Heart right ventricle (tissue), 16 donors: Measurements from ENCODE around the gene C11orf86. TPM values are rescaled to one million over a fixed set of nuclear protein-coding genes. Genes with fewer than 3 reads are reported as not detected.

Experiments used
- ATAC-seq, 8 donors: fragments of 200-7000 bp; cut with Tn5 transposase; one replicate each; pipeline ENCODE4 v1.9.1; 2020; ENCODE audit warnings: mild to moderate bottlenecking in 8 of 8, moderate library complexity in 8 of 8, moderate number of reproducible peaks in 1 of 8
- DNase-seq, 2 donors: peaks; one replicate each; pipeline ENCODE4 v3.0.0-alpha.2; 2020
- H3K27ac ChIP-seq, 10 donors: fragments of 200-600 bp; sonication (generic) in 2 of 10; one replicate each; pipeline versions ENCODE4 v1.5.0 to v1.8.0; 2020 to 2022; ENCODE audit warnings: mild to moderate bottlenecking in 3 of 10
- H3K27me3 ChIP-seq, 7 donors: fragments of 200-600 bp; one replicate each; pipeline ENCODE4 v1.8.0; 2021 to 2022; ENCODE audit warnings: mild to moderate bottlenecking in 2 of 7
- H3K36me3 ChIP-seq, 9 donors: fragments of 200-600 bp; sonication (generic) in 1 of 9; one replicate each; pipeline versions ENCODE4 v1.5.0 to v1.8.0; 2020 to 2022; ENCODE audit warnings: mild to moderate bottlenecking in 2 of 9
- H3K4me1 ChIP-seq, 9 donors: fragments of 200-600 bp; sonication (generic) in 1 of 9; one replicate each; pipeline versions ENCODE4 v1.5.0 to v1.8.0; 2020 to 2022; ENCODE audit warnings: mild to moderate bottlenecking in 4 of 9
- H3K4me3 ChIP-seq, 10 donors: fragments of 200-600 bp; sonication (generic) in 2 of 10; one replicate each; pipeline versions ENCODE4 v1.5.0 to v1.8.0; 2020 to 2022; ENCODE audit warnings: mild to moderate bottlenecking in 7 of 10, moderate library complexity in 2 of 10
- H3K9me3 ChIP-seq, 11 donors: fragments of 200-600 bp in 10 of 11; sonication (generic) in 2 of 11; one replicate each; pipeline versions ENCODE4 v1.5.0 to v1.8.0; 2013 to 2022; ENCODE audit warnings: mild to moderate bottlenecking in 2 of 11, control low read depth in 1 of 11, moderate library complexity in 1 of 11
- WGBS, 2 donors: extraction: QIAGEN DNeasy Blood & Tissue Kit; methylation state at CpG; one replicate each; pipeline ENCODE4 v1.1.7; 2013; ENCODE audit warnings: inconsistent platforms in 1 of 2; 5-methylcytosine and 5-hydroxymethylcytosine counted together
- intact Hi-C, 10 donors: fragments of 100-400 bp; cut with DNase I; formaldehyde crosslinking; loops; one replicate each; pipeline versions ENCODE4 v1.11.1 to v1.14.2; 2022
- polyA plus RNA-seq, 2 donors: library from polyadenylated mRNA; stranded (reverse); fragments of 200-250 nt; gene quantifications; one replicate each; pipeline ENCODE4 v1.2.3, GENCODE V29; 2013
- total RNA-seq, 10 donors: library from RNA; stranded (reverse); fragmentation: NEBNext Ultra II Directional in 3 of 10; extraction: Animal tissue kit (Norgen Biotek cat#: 25700) in 3 of 10; gene quantifications; one replicate each; pipeline versions ENCODE4 v1.2.1 to v1.2.4, GENCODE V29; 2021 to 2023
- TF ChIP-seq, protein P1 (sequence below), 9 donors: fragments of 200-600 bp; sonication (generic) in 2 of 9; IDR thresholded peaks; one replicate each; pipeline versions ENCODE4 v1.5.0 to v1.8.0; 2021 to 2022; ENCODE audit warnings: antibody characterized with exemption in 9 of 9, mild to moderate bottlenecking in 5 of 9, moderate library complexity in 1 of 9
- donor health status: Arrhythmogenic right ventricular cardiomyopathy.
- donor health status: ischemic (EF 13 %, LVEDD 7.1; RV severe dilation, severe dysfunction).
- donor health status: healthy with polysubstance abuse.
- donor health status: DM: no; HTN: yes; CAD: no.
- donor health status: DM: no; HTN: no; CAD: no.
- donor health status: ischemic (EF 25% LVEDD 6.9; RV normal size, moderate dysfunction).
- donor health status: ischemic (EF 25% LVEDD 5.7; RV mildly dilated, moderate dysfunction).
- donor health status: healthy.
- donor health status: DM: yes; HTN: yes; CAD: no.
- donor health status: Ischemic cardiomyopathy.
- donor health status: ischemic (EF 35%, LVEDD 5.7; RV mildly dilated, moderate dysfunction).
- donor health status: nonischemic (EF 11% LVEDD 7.7; RV severe dilation, severe dysfunction).
- donor health status: DM: yes; HTN: yes; CAD: no.
- donor health status: PGD.
- donor health status: ischemic (EF 29% LVEDD 5.4; RV normal size, mild dysfunction).
- donor health status: nonischemic (EF 23%, LVEDD 6.1; RV moderate dilation, normal function).

C11orf86 gene
- total and polyA plus RNA-seq, 12 donors = not detected

DNA sequence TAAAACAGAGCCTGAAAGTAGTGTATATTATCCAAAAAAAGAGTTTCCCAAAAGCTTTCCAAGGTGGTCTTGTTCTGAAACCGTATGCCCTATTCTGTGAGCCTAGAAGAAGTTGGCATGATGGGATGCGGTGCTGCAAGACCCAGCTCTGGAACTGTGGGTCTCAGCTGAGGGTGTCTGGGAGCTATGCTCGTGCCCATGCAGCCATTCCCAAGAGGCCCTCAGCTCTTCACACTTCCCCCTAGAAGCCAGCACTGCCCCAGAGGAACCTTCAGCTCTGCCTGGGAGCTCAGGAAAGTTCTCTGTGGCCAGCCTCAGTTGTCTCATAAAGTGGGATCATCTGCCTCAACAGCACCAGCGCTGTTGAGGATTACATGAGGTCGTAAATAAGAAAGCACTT lies 41.4 kb downstream of the C11orf86 start:
- intact Hi-C loops = no loop called here
- TF ChIP-seq, protein P1, sequence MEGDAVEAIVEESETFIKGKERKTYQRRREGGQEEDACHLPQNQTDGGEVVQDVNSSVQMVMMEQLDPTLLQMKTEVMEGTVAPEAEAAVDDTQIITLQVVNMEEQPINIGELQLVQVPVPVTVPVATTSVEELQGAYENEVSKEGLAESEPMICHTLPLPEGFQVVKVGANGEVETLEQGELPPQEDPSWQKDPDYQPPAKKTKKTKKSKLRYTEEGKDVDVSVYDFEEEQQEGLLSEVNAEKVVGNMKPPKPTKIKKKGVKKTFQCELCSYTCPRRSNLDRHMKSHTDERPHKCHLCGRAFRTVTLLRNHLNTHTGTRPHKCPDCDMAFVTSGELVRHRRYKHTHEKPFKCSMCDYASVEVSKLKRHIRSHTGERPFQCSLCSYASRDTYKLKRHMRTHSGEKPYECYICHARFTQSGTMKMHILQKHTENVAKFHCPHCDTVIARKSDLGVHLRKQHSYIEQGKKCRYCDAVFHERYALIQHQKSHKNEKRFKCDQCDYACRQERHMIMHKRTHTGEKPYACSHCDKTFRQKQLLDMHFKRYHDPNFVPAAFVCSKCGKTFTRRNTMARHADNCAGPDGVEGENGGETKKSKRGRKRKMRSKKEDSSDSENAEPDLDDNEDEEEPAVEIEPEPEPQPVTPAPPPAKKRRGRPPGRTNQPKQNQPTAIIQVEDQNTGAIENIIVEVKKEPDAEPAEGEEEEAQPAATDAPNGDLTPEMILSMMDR (IDR thresholded peaks at IDR 0.05) = no peak
- no peak overlapping the region for H3K27ac ChIP-seq
- H3K4me3 ChIP-seq = no peak overlapping the region
- H3K4me1 ChIP-seq = no peaks in the 10 kb centered on the region
- 81 to 83% methylated on average over 5 of the region's 5 CpGs for WGBS, 2 donors
- no peaks in the 10 kb centered on the region for H3K36me3 ChIP-seq
- DNase-seq (no peak), ATAC-seq (no peak)
- H3K27me3 ChIP-seq = peaks cover 0 to 6% (median 0%) of the 10 kb centered on the region in 7 donors
- H3K9me3 ChIP-seq = no peaks in the 10 kb centered on the region

DNA sequence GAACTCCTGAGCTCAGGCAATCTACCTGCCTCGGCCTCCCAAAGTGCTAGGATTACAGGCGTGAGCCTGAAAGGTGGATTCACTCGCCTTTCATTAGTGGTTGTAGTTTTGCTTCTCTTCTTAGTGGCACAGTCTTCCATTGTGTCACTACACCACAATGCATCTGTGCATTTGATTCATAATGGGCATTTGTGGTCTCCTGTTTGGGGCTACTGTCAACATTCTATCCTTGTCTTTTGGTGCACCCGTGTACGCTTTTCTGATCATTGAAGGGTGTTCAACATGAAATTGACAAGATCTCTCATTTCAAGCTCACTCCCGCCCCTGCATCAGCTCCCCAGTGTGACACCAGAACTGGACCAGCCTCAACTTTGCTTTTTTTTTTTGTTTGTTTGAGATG lies 45.8 kb downstream of the C11orf86 start:
- Histone ChIP-seq H3K36me3 (no peaks in the 10 kb centered on the region), H3K4me3 (no peak overlapping the region), H3K9me3 (no peaks in the 10 kb centered on the region), H3K27ac (no peak overlapping the region), H3K27me3 (peaks cover 0 to 49% (median 29%) of the 10 kb centered on the region in 7 donors), H3K4me1 (peaks cover 5 to 21% (median 11%) of the 10 kb centered on the region in 9 donors)
- ATAC-seq (no peak), DNase-seq (no peak)
- WGBS, 2 donors = 91 to 93% methylated on average over 6 of the region's 6 CpGs
- TF ChIP-seq, protein P1 (IDR thresholded peaks at IDR 0.05) = no peak
- intact Hi-C loops = no loop called here

DNA sequence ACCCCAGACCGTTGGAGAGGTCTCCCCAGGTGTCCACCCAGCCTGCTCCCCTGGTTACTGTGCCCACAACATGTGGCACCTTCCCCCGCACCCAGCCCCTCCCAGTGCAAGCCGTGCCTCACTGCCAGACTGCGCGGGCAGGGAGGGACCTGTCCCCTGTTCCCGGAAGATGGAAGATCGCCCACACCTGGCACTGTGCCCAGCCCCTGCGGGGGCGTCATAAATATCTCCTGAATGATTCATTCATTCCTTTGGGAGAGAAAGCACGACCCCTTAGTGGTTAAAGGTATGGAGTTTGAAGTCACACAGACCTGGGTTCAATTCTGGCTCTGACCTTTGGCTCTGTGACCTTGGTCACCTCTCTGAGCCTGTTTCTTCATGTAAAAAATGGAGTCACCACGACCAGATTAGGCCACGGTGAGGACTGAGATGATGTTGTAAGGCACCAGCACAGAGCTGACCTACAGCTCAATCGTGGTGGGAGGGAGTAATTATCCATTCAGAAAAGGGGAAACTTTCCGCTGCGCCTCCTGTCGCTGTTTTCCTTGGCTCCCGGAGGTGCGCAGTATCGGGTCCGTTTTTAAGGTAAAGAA lies 47.3 kb downstream of the C11orf86 start:
- Histone ChIP-seq H3K4me3 (peak overlapping the region in 9 of 10 donors; percentile 26 to 51 (median 49)), H3K27ac (peak overlapping the region in 1 of 10 donors; percentile 1), H3K9me3 (no peaks in the 10 kb centered on the region), H3K4me1 (peaks cover 5 to 21% (median 11%) of the 10 kb centered on the region in 9 donors), H3K36me3 (no peaks in the 10 kb centered on the region), H3K27me3 (peaks cover 0 to 52% (median 29%) of the 10 kb centered on the region in 7 donors)
- 13 to 14% methylated on average over 20 of the region's 20 CpGs for WGBS, 2 donors
- TF ChIP-seq, protein P1 (IDR thresholded peaks at IDR 0.05) = no peak
- DNase-seq (peak in 1 of 2 donors; percentile 27), ATAC-seq (peak in 4 of 8 donors; percentile 25 to 69 (median 44))
- intact Hi-C loops = no loop called here

DNA sequence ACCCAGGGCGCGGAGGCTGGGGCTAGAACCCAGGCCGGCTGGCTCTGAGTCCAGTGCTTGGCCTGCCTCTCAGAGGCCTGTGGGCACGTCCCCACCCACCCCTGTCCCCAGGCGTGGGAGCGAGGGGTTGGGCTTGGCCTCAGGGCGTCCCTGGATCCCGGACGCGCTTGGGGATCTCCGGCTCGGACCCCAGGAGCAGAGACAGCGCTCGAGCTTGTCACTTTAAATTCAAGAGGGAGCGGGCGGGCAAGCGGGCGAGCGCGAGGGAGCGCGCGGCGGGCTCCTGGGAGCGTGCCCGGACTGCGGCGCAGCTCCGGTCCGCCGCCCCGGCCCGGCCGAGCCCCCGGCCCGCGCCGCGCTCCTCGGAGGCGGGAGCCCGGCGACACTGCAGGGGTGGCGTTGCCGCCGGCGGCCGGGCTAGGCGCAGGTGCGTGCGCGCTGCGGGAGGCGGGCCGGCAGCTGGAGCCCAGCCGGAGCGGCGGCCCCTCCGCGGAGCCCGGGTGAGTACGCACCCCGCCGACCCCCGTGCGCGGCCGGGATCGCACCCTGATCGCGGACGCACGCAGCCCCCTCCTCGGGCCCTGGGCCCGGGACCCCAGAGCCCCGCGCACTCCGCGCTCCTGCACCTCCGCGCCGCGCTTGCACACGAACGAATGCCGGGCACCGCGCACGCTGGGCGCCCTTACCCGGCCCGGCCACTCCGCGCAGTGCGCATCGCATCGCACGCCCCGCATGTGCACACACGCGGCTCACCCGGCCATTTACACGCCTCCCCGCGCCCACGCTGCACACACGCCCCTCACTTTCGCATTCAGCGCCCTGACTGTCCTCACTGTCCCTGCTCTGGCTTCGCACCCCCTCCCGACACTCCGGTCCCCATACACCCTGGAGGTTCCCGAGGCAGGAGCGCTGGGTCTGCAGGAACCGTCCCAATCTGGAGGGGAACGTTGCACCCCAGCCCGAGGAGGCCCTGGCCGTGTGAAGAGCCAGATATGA lies 48.2 kb downstream of the C11orf86 start, which contains the start of gene SYT12:
Gene SYT12, plus strand, starts transcription at position 174 of the 996 bp plus-strand sequence. CDS start 7,011 bp downstream, outside the sequence.
- intact Hi-C loops = no loop called here
- Histone ChIP-seq H3K4me3 (peak within 1 kb of the TSS in 9 of 10 donors; percentile 35 to 52 (median 49)), H3K9me3 (no peaks in the 10 kb centered on the region), H3K27me3 (peaks cover 0 to 52% (median 29%) of the 10 kb centered on the region in 7 donors), H3K27ac (peak within 1 kb of the TSS in 1 of 10 donors; percentile 1), H3K4me1 (peaks cover 5 to 21% (median 11%) of the 10 kb centered on the region in 9 donors), H3K36me3 (no peaks in the 10 kb centered on the region)
- DNase-seq (no peak), ATAC-seq (peak in 4 of 8 donors; percentile 7 to 56 (median 26))
- TF ChIP-seq, protein P1 (IDR thresholded peaks at IDR 0.05) = no peak
- 1 to 2% methylated on average over 91 to 118 of the region's 118 CpGs for WGBS, 2 donors
